Measurements from ENCODE around the gene STUB1.

STUB1 gene

GRCh38 chr16:703406-703805, 23.2 kb downstream of the STUB1 start:
- TF ChIP-seq CTCF (IDR thresholded peaks at IDR 0.05; ENCODE audit: low read length), result no peak
- H4K20me1 ChIP-seq (ENCODE audit: insufficient read depth, low read length), result no peaks in the 10 kb centered on the region
- H3K4me2 ChIP-seq (ENCODE audit: low read depth, low read length), result no peak overlapping the region
- H3K4me1 ChIP-seq (ENCODE audit: low read length), result no peaks in the 10 kb centered on the region
- no peak overlapping the region for H2AFZ ChIP-seq (ENCODE audit: low read length)
- H3K9me2 ChIP-seq (replicated peaks; ENCODE audit: insufficient read depth, low read length), result no peaks in the 10 kb centered on the region
- H3K9me3 ChIP-seq (replicated peaks; ENCODE audit: insufficient read depth, low read length), result no peaks in the 10 kb centered on the region
- no peak overlapping the region for H3K9ac ChIP-seq (ENCODE audit: low read length)
- DNase-seq, result no peak
- no peaks in the 10 kb centered on the region for H3K79me2 ChIP-seq (ENCODE audit: low read length)
- H3K27me3 ChIP-seq (replicated peaks; ENCODE audit: insufficient read depth, low read length), result peaks cover 77% of the 10 kb centered on the region
- no peak overlapping the region for H3K4me3 ChIP-seq (ENCODE audit: low read length)
- no peaks in the 10 kb centered on the region for H3K36me3 ChIP-seq (replicated peaks; ENCODE audit: insufficient read depth, low read length)
- H3K27ac ChIP-seq (ENCODE audit: low read length), result no peak overlapping the region
- H3F3A ChIP-seq (ENCODE audit: insufficient read depth, low read length), result no peaks in the 10 kb centered on the region

- H3K36me3 ChIP-seq (replicated peaks; ENCODE audit: insufficient read depth, low read length), result no peaks in the 10 kb centered on the region
- no peaks in the 10 kb centered on the region for H3F3A ChIP-seq (ENCODE audit: insufficient read depth, low read length)
- H3K9me3 ChIP-seq (replicated peaks; ENCODE audit: insufficient read depth, low read length), result no peaks in the 10 kb centered on the region
- H3K4me3 ChIP-seq (ENCODE audit: low read length), result no peak overlapping the region
- H3K9me2 ChIP-seq (replicated peaks; ENCODE audit: insufficient read depth, low read length), result no peaks in the 10 kb centered on the region
- H2AFZ ChIP-seq (ENCODE audit: low read length), result no peak overlapping the region
- no peak overlapping the region for H3K9ac ChIP-seq (ENCODE audit: low read length)
- TF ChIP-seq CTCF (IDR thresholded peaks at IDR 0.05; ENCODE audit: low read length), result no peak
- peaks cover 78% of the 10 kb centered on the region for H3K27me3 ChIP-seq (replicated peaks; ENCODE audit: insufficient read depth, low read length)
- H3K27ac ChIP-seq (ENCODE audit: low read length), result no peak overlapping the region
- no peaks in the 10 kb centered on the region for H3K4me1 ChIP-seq (ENCODE audit: low read length)
- H4K20me1 ChIP-seq (ENCODE audit: insufficient read depth, low read length), result no peaks in the 10 kb centered on the region
- H3K4me2 ChIP-seq (ENCODE audit: low read depth, low read length), result no peak overlapping the region
- H3K79me2 ChIP-seq (ENCODE audit: low read length), result no peaks in the 10 kb centered on the region
- DNase-seq, result no peak
Observed at GRCh38 chr16:704047-704446, 23.8 kb downstream of the STUB1 start.

DNA sequence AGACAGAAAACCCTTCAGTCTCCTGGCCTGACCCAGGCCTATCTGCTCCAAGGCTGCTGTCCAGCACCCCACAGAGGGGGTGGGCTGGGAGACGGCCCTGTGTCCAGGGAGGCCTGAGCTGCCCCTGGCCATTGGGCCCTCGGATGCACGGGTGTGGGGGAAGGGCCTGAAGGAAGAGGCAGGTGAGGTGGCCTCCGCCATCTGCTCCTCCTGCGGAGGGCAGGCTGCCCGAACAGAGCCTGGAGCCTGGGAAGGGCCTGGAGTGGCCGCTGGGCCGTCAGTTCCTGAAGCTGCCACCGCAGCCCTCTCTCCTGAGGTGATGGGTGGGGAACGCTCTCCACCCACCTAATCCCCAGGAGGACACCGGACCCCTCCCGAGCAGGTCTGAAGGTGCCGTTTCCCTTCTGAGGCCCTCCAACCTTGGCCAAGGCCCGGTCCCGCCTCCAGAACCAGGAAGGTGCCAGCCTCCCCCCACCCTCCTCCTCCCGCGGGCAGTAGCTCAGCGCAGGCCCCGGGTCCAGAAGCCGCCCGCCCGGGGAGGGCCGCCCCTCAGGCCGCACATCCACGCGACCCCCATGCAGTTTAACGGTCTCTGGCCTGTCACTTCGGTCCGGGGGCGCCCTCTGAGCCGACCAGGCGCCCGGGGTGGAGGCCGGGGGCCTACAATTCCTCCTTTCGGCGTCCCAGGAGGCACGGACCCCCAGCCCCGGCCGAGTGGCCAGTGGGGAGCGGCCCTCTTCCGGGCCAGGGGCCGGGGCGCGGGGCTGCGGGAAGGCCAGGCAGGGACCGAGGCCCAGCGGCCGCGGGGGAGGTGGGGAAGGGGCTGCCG, 24.6 kb downstream of the STUB1 start:
- H3K27me3 ChIP-seq (replicated peaks; ENCODE audit: insufficient read depth, low read length), result peaks cover 80% of the 10 kb centered on the region
- H3K27ac ChIP-seq (ENCODE audit: low read length), result no peak overlapping the region
- no peak overlapping the region for H3K9ac ChIP-seq (ENCODE audit: low read length)
- H3K9me2 ChIP-seq (replicated peaks; ENCODE audit: insufficient read depth, low read length), result no peaks in the 10 kb centered on the region
- H3K9me3 ChIP-seq (replicated peaks; ENCODE audit: insufficient read depth, low read length), result no peaks in the 10 kb centered on the region
- H3F3A ChIP-seq (ENCODE audit: insufficient read depth, low read length), result no peaks in the 10 kb centered on the region
- no peaks in the 10 kb centered on the region for H3K36me3 ChIP-seq (replicated peaks; ENCODE audit: insufficient read depth, low read length)
- no peaks in the 10 kb centered on the region for H3K4me1 ChIP-seq (ENCODE audit: low read length)
- no peak overlapping the region for H3K4me2 ChIP-seq (ENCODE audit: low read depth, low read length)
- H3K79me2 ChIP-seq (ENCODE audit: low read length), result no peaks in the 10 kb centered on the region
- no peak overlapping the region for H2AFZ ChIP-seq (ENCODE audit: low read length)
- no peak overlapping the region for H3K4me3 ChIP-seq (ENCODE audit: low read length)
- no peaks in the 10 kb centered on the region for H4K20me1 ChIP-seq (ENCODE audit: insufficient read depth, low read length)
- no peak for TF ChIP-seq EZH2 (optimal IDR thresholded peaks at IDR 0.05; ENCODE audit: low read depth, low read length)
- no peak for TF ChIP-seq CTCF (IDR thresholded peaks at IDR 0.05; ENCODE audit: low read length)
- TF ChIP-seq EZH2phosphoT487 (IDR thresholded peaks at IDR 0.05; ENCODE audit: low read length), result no peak
- DNase-seq, result no peak

Measured in MM.1S (cell line).